Caki2 (cell line): ENCODE results near the gene WNT3. TPM values are rescaled to one million over a fixed set of nuclear protein-coding genes. Genes with fewer than 3 reads are reported as not detected.
A peak's percentile ranks its signal among the peaks of the same experiment; 100 is the strongest.
"Not testable (repeated sequence)": the region's sequence is repeated elsewhere in the genome, so short reads cannot be mapped to it uniquely, and the experiment has no call there.

Source experiments
- DNase-seq: peaks from one replicate; pipeline ENCODE4 v3.0.0-alpha.2; 2015; ENCODE audit warnings: low read depth
- in situ Hi-C: cut with HindIII; loops from 2 replicates; pipeline ENCODE4 v1.10.0; 2016; ENCODE audit warnings: low sequenced_read_pairs, low pct_unique_long_range_greater_than_20kb, mixed read lengths
- total RNA-seq: library from RNA; depleted of rRNA; stranded (reverse); fragments of >200 nt; shearing (Covaris generic); gene quantifications from 2 replicates; pipeline ENCODE4 v1.2.3, GENCODE V29; 2014; ENCODE audit warnings: low replicate concordance

WNT3 gene
- total RNA-seq, 1 experiment from 2014 or later = 4.0 TPM

DNA sequence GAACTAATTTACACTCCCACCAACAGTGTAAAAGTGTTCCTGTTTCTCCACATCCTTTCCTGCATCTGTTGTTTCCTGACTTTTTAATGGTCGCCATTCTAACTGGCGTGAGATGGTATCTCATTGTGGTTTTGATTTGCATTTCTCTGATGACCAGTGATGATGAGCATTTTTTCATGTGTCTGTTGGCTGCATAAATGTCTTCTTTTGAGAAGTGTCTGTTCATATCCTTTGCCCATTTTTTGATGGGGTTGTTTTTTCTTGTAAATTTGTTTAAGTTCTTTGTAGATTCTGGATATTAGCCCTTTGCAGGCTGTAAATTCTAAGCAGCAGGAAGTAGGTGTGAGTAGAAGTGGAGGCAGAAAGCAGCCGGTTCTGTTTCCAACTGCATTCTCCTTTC, 22.1 kb upstream of the WNT3 start:
- in situ Hi-C loops, DNase-seq: not testable (repeated sequence)

DNA sequence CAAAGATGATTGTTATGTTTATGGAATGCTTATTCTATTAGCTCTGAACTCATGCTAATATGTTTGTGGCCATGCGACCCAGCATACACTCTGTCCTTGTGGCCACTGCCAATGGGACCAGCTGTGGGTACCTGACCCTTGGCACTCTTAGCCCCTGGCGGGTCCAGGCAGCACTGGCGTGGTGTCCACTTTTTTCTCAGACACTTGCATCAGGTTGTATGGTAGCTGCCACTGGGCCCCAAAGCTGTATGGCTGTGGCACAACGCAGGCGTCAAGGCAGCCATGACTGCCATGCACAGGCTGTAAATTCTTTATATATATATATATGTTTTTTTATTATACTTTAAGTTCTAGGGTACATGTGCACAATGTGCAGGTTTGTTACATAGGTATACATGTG, 20.7 kb upstream of the WNT3 start:
- DNase-seq = no peak
- in situ Hi-C loops = no loop called here

DNA sequence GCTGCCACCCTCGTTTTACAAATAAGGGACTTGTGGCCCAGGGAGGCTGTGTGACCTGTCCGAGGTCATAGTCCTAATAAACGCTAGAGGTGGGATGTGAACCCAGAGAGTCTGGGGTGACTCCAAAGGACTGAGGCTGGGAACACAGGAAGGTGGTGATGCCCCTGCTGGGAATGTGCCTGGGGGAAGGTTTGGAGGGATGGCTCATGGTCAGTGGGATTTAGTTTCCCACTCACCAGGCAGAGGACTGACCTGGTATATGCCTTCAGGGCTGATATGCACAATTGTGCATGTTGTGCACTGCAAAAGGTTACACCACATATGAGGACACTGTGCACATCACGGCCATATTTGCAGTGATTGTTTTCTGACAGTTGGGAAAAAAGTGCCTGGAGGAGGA, 19.0 kb upstream of the WNT3 start:
- in situ Hi-C loops = no loop called here
- no peak for DNase-seq

DNA sequence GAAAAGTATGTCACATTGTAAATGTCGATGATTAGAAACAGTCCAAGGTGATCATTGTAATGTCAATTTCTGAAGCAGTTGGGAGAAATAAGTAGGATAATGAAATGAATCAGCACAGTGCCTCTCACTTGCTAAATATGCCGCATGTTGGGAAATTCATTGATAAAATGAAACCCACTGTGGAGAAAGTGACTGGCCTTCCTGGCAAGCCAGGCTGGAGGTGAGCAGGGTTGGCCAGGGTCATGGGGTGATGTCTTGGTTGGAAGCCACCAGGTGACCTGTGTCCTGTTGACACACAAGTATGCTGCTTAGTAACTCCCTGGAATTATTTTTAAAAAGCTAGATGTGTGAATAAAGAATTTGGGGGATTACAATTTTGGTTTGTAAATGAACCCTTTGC, 18.0 kb upstream of the WNT3 start:
- in situ Hi-C loops = no loop called here
- DNase-seq = no peak

DNA sequence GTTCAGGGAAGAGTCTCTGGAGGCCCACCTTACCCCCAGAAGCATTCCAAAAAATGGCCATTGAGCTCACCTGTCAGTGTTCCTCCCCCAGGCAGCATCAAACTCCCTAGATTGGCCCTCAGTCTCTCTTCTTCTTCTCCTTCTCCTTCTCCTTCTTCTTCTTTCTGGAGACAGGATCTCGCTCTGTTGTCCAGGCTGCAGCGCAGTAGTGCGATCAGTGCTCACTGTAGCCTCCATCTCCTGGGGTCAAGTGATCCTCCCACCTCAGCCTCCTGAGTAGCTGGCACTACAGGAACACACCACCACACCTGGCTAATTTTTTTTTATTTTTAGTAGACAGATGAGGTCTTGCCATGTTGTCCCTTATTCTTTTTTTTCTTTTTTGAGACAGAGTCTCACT, 16.4 kb upstream of the WNT3 start:
- DNase-seq = no peak
- in situ Hi-C loops = no loop called here

DNA sequence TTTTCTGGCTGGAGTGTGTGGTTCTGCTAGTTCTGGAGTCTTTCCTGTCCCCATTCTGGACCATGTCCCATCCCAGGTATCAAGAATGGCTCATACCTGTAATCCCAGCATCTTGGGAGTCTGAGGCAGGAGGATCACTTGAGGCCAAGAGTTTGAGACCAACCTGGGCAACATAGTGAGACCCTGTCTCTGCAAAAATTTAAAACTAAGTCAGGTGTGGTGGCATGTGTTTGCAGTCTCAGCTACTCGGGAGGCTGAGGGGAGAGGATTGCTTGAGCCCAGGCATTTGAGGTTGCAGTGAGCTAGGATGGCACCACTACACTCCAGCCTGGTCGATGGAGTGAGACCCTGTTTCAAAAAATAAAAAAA, 15.3 kb upstream of the WNT3 start:
- in situ Hi-C loops = no loop called here

DNA sequence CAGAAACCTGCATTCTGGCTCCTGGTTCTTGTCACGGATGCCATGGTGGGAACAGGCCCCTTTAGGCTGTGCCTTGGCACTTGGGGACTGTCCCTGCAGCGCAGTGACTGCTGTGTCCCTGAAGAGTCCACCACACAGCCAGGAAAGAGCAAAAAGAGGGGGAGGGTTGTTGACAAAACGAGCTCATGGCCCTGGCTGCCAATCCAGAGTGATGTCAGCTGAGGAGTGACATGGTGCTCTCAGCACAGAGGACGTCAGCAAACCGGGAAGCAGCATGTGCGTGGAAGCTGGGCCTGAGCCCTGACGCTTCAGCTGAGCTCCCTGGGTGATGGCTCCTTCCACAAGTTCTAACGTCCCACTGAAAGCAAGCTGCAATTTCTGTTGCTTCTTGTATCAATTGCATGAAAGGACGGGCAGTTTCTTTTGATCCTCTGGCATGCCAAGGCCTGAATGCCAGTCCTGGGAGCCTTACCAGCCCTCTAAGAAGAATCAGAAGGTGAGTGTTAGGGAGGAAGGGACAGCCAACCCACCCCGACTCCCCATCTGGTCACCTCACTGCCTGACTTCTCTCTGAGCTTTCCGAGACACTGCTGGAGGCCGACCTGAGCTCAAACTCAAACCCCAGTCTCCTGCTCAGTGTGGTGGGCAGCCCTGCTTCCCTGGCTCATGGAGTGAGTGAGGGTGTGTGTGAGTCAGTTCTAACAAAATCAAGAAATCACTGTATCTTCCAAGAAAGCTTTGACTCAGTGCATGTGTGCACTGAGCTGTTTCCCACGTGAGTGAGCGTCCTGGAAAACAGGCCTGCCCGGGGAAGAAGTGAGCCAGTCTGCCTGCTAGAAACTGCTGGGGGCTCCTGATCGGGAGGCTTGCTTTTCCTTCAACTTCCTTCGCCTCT, 14.7 kb upstream of the WNT3 start:
- peak; percentile 15 for DNase-seq
- in situ Hi-C loops = no loop called here

More for the DNA sequence above, 15.3 kb upstream of the WNT3 start:
- no peak for DNase-seq

DNA sequence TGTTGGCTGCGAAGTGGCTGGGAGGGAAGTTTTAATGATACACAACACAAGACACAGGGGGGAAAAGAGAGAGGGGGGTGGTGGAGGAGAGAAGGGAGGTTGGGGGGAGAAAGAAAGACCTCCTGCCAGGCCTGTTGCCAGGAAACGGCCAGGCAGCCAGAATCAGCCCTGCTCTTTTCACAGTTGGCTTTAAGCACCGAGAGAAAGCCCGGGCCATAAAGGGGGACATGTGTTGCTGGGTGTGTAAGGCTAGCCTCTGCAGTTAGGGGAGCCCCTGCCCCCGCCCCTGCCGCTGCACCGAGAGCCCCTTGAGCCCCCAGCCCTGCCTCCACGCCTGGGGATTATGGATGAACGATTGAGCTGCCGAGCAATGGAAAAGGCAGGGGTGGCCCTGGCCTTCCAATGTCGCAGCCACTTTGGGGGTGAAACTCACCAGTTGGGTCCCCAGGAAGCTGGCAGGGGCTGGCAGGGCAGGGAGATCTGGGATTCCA, 13.9 kb upstream of the WNT3 start:
- DNase-seq = no peak
- in situ Hi-C loops = no loop called here

DNA sequence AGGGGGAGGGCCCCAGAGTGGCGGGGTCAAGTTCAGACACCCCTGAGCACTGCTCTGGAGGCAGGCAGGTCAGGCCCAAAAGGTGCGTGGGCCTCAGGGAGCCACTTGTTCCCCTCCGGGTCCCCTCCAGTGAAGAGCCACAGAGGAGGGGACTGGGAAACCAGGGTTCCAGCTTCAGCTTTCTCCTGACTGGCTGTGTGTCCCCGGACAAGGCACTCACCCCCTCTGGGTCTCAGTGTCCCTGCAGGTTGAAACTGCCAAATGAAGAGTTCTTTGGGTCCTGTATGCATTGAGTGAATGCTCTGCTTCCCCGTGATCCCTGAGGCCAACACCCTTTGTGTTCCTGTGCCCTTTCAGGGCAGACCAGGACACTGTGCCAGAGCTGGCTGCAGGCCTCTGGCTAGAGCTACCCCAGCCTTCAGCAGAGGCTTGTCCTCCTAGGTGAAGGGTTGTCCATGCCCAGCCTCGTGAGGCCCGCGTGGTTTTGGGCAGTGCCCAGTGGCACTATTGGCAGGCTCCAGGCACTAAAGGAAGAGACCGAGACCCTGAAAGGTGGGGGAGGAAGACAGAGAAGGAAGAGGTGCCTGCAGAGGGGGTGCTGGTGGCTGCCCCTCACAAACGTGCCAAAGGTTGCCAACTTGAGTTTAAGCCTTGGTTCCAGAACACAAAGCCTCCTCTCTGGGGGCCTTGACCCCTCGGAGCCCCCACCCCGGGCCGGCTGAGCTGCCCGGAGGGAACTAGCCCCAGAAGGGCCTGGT, 13.3 kb upstream of the WNT3 start:
- in situ Hi-C loops = no loop called here
- no peak for DNase-seq

DNA sequence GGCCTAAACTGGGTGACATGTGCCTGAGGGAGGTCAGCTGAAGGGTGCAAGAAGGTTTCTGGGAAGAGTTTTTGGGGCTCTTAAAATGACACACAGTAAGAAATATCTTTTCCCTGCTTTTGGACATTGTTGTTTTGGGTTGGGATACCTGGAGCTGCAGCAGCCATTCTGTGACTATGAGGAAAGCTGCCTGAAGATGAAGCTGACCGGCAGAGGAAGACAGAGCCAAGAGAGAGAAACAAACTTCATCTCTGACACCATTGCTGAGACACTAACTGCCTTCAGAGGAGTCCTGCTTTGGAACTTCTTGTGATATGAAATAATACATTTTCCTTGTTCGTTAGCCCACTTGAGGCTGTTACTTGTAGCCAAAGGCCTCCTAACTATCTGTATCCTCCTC, 8.8 kb upstream of the WNT3 start:
- in situ Hi-C loops = no loop called here
- no peak for DNase-seq

DNA sequence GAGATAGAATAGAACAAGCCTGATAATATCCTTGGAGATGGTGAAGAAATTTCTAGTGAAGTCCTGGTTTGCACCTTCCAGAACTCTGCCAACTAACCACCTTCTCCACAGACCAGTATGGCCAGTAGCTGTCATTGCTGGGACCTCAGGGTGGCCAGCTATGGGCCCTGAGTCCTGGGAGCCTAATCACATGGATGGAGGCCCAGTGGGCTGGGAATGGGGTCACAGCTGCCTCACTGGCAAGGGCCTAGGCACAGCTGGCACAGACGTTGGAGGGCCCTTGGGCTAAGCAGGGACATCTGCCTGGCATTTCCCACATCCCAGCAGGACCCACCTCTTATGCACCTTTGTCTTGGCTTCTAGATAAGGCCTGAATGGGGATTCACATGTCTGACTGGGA, 7.6 kb upstream of the WNT3 start:
- no peak for DNase-seq
- in situ Hi-C loops = no loop called here

DNA sequence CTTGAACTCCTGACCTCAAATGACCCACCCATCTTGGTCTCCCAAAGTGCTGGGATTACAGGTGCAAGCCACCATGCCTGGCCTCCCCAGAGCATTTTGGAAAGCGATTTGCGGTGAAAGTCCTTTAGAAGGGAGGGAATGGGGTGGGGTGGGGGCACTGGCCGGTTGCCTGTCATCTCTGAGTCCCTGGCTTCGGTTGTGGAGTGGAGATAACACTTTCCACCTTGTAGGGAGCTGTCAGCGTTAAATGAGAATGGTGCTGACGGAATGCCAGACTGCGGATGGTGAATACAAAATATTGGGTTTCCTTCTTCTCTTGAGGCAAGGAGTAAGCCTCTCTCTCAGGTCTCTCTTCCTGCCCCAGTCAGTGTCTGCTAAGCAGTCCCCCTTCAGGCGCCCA, 5.2 kb upstream of the WNT3 start:
- in situ Hi-C loops = no loop called here
- DNase-seq = no peak

DNA sequence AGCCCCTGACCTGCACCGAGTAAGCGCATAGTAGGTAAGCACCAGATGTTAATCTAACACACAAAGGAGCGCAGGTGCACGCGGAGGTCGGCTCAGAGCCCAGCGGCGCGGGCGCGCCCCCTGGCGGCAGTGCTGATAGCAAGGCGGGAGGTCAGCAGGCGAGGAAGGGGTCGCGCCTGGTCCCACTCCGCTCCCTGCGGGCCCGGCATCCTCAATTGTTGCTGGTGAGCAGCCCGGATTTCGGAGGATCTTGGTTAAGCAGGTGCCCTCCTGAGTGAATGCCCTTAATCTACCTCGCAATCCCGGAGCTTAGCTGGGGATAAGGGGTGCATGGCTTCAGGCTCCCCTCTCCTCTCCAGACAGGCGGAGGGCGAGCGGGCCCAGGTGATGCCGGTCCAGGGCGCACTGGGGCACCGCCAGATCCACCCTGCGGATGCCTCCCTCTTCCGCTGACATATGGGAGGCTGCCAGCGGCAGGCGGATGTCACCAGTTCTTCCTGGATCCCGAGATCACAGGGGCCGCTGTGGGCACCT, 4.0 kb upstream of the WNT3 start:
- in situ Hi-C loops = no loop called here
- no peak for DNase-seq

DNA sequence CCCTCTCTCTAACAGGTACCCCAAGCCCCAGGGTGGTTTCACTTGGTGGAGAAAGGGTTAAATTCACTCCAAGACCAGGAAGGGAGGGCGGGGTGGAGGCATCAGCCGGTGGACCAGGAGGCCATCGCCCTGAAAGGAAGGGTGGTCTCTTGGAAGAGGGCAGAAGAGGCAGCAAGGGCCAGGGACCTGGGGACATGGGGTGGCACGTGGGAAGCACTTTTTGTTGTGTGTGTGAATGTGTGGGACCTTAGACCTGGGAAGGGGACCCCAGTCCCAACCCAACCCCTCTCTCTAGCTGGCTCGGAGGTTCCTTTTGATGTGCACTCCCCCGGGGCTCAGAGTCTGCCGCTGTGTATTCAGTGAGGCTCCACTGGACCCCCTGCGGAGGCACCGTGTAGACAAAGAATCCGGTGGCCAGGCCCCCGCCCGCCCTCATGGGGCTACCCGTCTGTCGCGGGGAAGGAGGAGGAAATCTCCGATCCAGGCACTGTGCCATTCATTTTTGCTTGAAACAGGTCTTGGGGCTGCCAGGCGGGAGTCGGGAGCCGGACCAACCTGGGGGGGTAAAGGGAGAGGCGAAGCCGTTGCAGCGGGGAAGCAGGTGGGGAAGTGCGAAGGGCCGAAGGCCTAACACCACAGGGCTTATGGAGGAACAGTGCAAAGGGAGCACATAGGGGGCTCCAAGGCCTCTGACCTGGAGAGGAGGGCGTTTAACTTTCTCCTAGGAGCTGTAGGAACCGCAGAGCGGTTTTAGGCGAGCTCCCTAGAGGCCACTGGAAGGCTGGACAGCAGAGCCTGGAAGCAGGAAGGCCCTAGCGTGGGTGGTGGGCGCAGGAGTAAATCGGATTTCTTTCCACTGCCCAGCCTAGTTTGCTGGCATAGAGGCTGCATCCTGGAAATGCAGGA, 3.2 kb upstream of the WNT3 start:
- in situ Hi-C loops = no loop called here
- DNase-seq = no peak

DNA sequence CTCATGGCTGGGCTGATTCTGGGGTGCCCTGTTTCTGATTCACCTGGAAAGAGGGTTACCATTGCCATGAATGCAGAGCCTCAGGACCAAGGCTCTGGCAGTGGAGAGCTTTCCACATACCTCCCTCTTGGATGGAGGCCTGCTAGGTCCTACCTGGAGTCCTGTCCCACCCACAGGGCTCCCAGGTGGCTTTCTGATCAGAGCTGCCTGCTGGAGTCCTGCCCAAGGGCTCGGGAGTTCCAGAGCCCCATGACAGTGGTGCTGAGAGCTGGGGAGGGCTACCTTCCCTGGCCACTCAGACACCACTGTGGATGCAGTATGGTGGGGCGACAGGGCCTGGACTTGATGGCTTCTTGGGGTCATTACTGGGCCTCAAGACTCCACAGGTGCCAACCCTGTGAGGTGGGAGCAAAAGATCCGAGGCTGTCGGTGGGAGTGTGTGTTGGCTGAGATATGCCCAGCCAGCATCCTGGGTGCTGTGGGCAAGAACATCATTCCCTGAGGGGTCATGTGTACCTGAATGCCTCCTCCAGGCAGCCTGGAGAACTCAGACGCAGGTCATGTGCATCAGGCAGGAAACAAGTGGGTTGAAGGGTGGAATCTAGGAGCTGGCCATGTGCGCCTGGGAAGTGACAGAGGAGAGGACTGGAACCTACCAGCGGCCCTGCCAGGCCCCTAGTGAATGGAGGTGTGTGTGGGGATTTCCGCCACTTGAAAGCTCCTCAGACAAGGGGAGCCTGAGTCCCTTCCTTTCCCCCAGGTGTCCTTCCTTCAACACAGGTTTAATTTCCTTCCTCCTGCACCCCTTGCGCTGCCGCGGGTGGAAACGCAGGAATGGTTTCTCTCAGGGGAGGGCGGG, 2.3 kb upstream of the WNT3 start:
- no peak for DNase-seq
- in situ Hi-C loops = no loop called here

DNA sequence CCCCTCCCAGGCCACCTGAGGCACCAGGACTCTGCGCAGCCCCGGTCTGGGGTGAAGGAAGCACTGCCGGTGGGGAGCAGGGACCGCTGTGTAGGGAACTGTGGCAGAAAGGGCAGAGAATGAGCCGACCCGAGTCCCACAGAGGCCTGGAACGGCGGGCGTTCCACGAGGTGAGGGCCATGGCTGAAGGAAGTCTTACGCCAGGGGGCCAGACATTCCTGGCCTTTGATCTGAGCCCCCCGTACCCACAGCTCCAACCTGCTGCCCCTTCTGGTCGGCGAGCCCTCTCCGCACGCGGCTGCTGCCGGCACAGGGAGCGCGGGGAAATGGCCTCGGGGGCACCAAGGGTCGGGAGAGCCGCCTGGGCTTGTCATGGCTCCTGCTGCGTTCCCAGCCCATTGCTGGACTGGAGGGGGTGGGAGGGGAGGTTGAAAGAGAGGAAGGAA, 1.4 kb upstream of the WNT3 start:
- no peak for DNase-seq

More for the DNA sequence above, 1.4 kb upstream of the WNT3 start:
- in situ Hi-C loops = no loop called here
